Ishikawa (cell line): Measurements from ENCODE around the gene PLPPR5.

Experiments
- CEBPB ChIP-seq: IDR thresholded peaks from 2 replicates; pipeline ENCODE4 v1.6.1; 2012
- CREB1 ChIP-seq: IDR thresholded peaks from 2 replicates; pipeline ENCODE4 v1.6.1; 2012; ENCODE audit warnings: low read depth
- EGR1 ChIP-seq: IDR thresholded peaks from 2 replicates; pipeline ENCODE4 v1.6.1; 2012
- EP300 ChIP-seq: IDR thresholded peaks from 2 replicates; pipeline ENCODE4 v1.6.1; 2012; ENCODE audit warnings: borderline replicate concordance
- FOXM1 ChIP-seq: IDR thresholded peaks from 2 replicates; pipeline ENCODE4 v1.6.1; 2012; ENCODE audit warnings: low read depth, borderline replicate concordance
- MAX ChIP-seq: IDR thresholded peaks from 2 replicates; pipeline ENCODE4 v1.6.1; 2012
- NFIC ChIP-seq: IDR thresholded peaks from 2 replicates; pipeline ENCODE4 v1.6.1; 2012
- RAD21 ChIP-seq: IDR thresholded peaks from 2 replicates; pipeline ENCODE4 v1.6.1; 2012; ENCODE audit warnings: low read depth
- REST ChIP-seq: IDR thresholded peaks from 2 replicates; pipeline ENCODE4 v1.6.1; 2012; ENCODE audit warnings: low read depth, mild to moderate bottlenecking
- TAF1 ChIP-seq: IDR thresholded peaks from 2 replicates; pipeline ENCODE4 v1.6.1; 2012; ENCODE audit warnings: low read depth, mild to moderate bottlenecking
- TCF12 ChIP-seq: IDR thresholded peaks from 2 replicates; pipeline ENCODE4 v1.6.1; 2012; ENCODE audit warnings: low read depth
- TEAD4 ChIP-seq: IDR thresholded peaks from 2 replicates; pipeline ENCODE4 v1.6.1; 2012
- USF1 ChIP-seq: IDR thresholded peaks from 2 replicates; pipeline ENCODE4 v1.6.1; 2012
- YY1 ChIP-seq: IDR thresholded peaks from 2 replicates; pipeline ENCODE4 v1.6.1; 2012; ENCODE audit warnings: low read depth
- ZBTB7A ChIP-seq: IDR thresholded peaks from 2 replicates; pipeline ENCODE4 v1.6.1; 2012; ENCODE audit warnings: low read depth

Gene PLPPR5

GRCh38 chr1:98964198-98964597 lies 40.5 kb downstream of the PLPPR5 start:
- TF ChIP-seq USF1 (no peak), RAD21 (no peak), REST (no peak), TAF1 (no peak), CREB1 (no peak), ZBTB7A (no peak), TCF12 (no peak), NFIC (no peak), YY1 (no peak), MAX (no peak), CEBPB (no peak), EGR1 (no peak), FOXM1 (no peak), EP300 (no peak), TEAD4 (no peak)

GRCh38 chr1:98963064-98963758 lies 41.5 kb downstream of the PLPPR5 start:
- TF ChIP-seq TEAD4 (no peak), CEBPB (no peak), ZBTB7A (no peak), MAX (no peak)

GRCh38 chr1:98962156-98962555 lies 42.5 kb downstream of the PLPPR5 start:
- TF ChIP-seq MAX (no peak), CREB1 (no peak), RAD21 (no peak), TAF1 (no peak), NFIC (no peak), FOXM1 (no peak), EP300 (no peak), EGR1 (no peak), USF1 (no peak)

- no peak for TF ChIP-seq REST
- TF ChIP-seq CEBPB = no peak
- no peak for TF ChIP-seq EGR1
- no peak for TF ChIP-seq EP300
Measured at GRCh38 chr1:98949621-98950020, 55.0 kb downstream of the PLPPR5 start.

GRCh38 chr1:98949166-98949565 lies 55.5 kb downstream of the PLPPR5 start:
- TF ChIP-seq REST = no peak
- TF ChIP-seq NFIC = no peak
- no peak for TF ChIP-seq EGR1
- no peak for TF ChIP-seq MAX
- TF ChIP-seq USF1 = no peak
